OCI-LY1 (cell line): Measurements from ENCODE around the gene FCHO1.

Source experiments
- H2AFZ ChIP-seq: fragments of 200-600 bp; sonication (generic), shearing (Covaris generic); 2 replicates; pipeline ENCODE4 v1.6.0; 2014; ENCODE audit warnings: antibody characterized with exemption, mild to moderate bottlenecking, low read length
- H3F3A ChIP-seq: fragments of 200-600 bp; sonication (generic), shearing (Covaris generic); 2 replicates; pipeline ENCODE4 v1.6.0; 2014; ENCODE audit warnings: mild to moderate bottlenecking, antibody characterized with exemption, low read length, moderate library complexity; ENCODE audit not compliant: insufficient read depth
- H3K27ac ChIP-seq: fragments of 200-600 bp; sonication (generic); 2 replicates; pipeline ENCODE4 v1.5.1; 2014; ENCODE audit warnings: low read length, mixed run types, mild to moderate bottlenecking, low read depth; ENCODE audit not compliant: poor library complexity, severe bottlenecking
- H3K27me3 ChIP-seq: fragments of 200-600 bp; sonication (generic); 2 replicates; pipeline ENCODE4 v1.6.0; 2014; ENCODE audit warnings: antibody characterized with exemption, mild to moderate bottlenecking, low read length, moderate library complexity; ENCODE audit not compliant: insufficient read depth
- H3K36me3 ChIP-seq: fragments of 200-600 bp; sonication (generic); 2 replicates; pipeline ENCODE4 v1.6.1; 2014; ENCODE audit warnings: mild to moderate bottlenecking, antibody characterized with exemption, low read length, moderate library complexity, mixed read lengths; ENCODE audit not compliant: insufficient read depth
- H3K4me1 ChIP-seq: fragments of 200-600 bp; sonication (generic); 2 replicates; pipeline ENCODE4 v1.5.1; 2014; ENCODE audit warnings: mild to moderate bottlenecking, low read length, moderate library complexity; ENCODE audit not compliant: insufficient read depth, severe bottlenecking
- H3K4me2 ChIP-seq: fragments of 200-600 bp; sonication (generic), shearing (Covaris generic); 2 replicates; pipeline ENCODE4 v1.6.1; 2014; ENCODE audit warnings: low read length
- H3K4me3 ChIP-seq: fragments of 200-600 bp; sonication (generic); 2 replicates; pipeline ENCODE4 v1.5.1; 2014; ENCODE audit warnings: low read length, low read depth, mild to moderate bottlenecking, mixed read lengths; ENCODE audit not compliant: poor library complexity, severe bottlenecking
- H3K79me2 ChIP-seq: fragments of 200-600 bp; shearing (Covaris generic); 2 replicates; pipeline ENCODE4 v1.6.1; 2016; ENCODE audit warnings: mixed run types, low read length, mixed read lengths; ENCODE audit not compliant: insufficient read depth
- H3K9ac ChIP-seq: fragments of 200-600 bp; sonication (generic), shearing (Covaris generic); 2 replicates; pipeline ENCODE4 v1.6.1; 2014; ENCODE audit warnings: mild to moderate bottlenecking, low read length, mixed read lengths
- H3K9me2 ChIP-seq: fragments of 200-600 bp; sonication (generic), shearing (Covaris generic); 2 replicates; pipeline ENCODE4 v1.6.1; 2014; ENCODE audit warnings: low read depth, mild to moderate bottlenecking, low read length, mixed read lengths
- H3K9me3 ChIP-seq: fragments of 200-600 bp; shearing (Covaris generic); 2 replicates; pipeline ENCODE4 v1.6.1; 2014; ENCODE audit warnings: low read length, mixed read lengths
- H4K20me1 ChIP-seq: fragments of 200-600 bp; sonication (generic), shearing (Covaris generic); 2 replicates; pipeline ENCODE4 v1.6.0; 2016; ENCODE audit warnings: mild to moderate bottlenecking, low read length; ENCODE audit not compliant: insufficient read depth
- EZH2 ChIP-seq: fragments of 200-600 bp; sonication (generic), shearing (Covaris generic); IDR thresholded peaks from 2 replicates; pipeline ENCODE4 v1.8.0; 2017; ENCODE audit warnings: borderline replicate concordance, mixed run types, mild to moderate bottlenecking, antibody characterized with exemption, low read length, moderate library complexity, mixed read lengths
- TF ChIP-seq, protein P1 (sequence below): fragments of 200-600 bp; sonication (generic), shearing (Covaris generic); IDR thresholded peaks from 2 replicates; pipeline ENCODE4 v1.5.1; 2017; ENCODE audit warnings: mild to moderate bottlenecking, antibody characterized with exemption, low read length, moderate library complexity, mixed read lengths

Gene FCHO1

DNA sequence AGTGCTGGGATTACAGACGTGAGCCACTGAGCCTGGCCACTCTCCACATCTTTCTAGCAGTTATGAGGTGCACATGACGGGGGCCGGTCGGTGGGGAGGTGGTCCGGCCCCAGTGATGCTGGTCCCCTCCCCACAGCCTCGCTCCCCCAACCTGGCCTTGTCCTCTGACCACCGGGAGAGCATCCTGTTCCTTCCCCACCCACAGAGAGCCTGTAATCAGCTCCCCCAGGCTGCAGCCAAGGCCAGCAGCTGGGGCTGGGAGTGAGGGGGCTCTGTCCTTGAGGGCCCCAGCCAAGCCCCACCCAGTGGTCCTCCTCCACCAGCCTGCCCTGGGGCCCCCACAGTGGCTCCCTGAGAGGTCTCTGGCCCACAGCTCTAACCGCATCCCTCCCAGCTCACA lies 73.1 kb downstream of the FCHO1 start:
- H3K36me3 ChIP-seq, result no peaks in the 10 kb centered on the region
- H3K27ac ChIP-seq, result no peak overlapping the region
- no peaks in the 10 kb centered on the region for H3K79me2 ChIP-seq
- H3K4me1 ChIP-seq, result peaks cover 6% of the 10 kb centered on the region
- H4K20me1 ChIP-seq, result no peaks in the 10 kb centered on the region
- no peaks in the 10 kb centered on the region for H3F3A ChIP-seq
- H3K9me2 ChIP-seq, result no peaks in the 10 kb centered on the region
- no peak overlapping the region for H2AFZ ChIP-seq
- TF ChIP-seq EZH2, result no peak
- TF ChIP-seq, protein P1, sequence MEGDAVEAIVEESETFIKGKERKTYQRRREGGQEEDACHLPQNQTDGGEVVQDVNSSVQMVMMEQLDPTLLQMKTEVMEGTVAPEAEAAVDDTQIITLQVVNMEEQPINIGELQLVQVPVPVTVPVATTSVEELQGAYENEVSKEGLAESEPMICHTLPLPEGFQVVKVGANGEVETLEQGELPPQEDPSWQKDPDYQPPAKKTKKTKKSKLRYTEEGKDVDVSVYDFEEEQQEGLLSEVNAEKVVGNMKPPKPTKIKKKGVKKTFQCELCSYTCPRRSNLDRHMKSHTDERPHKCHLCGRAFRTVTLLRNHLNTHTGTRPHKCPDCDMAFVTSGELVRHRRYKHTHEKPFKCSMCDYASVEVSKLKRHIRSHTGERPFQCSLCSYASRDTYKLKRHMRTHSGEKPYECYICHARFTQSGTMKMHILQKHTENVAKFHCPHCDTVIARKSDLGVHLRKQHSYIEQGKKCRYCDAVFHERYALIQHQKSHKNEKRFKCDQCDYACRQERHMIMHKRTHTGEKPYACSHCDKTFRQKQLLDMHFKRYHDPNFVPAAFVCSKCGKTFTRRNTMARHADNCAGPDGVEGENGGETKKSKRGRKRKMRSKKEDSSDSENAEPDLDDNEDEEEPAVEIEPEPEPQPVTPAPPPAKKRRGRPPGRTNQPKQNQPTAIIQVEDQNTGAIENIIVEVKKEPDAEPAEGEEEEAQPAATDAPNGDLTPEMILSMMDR, result no peak
- no peak overlapping the region for H3K4me2 ChIP-seq
- no peaks in the 10 kb centered on the region for H3K9me3 ChIP-seq
- no peak overlapping the region for H3K4me3 ChIP-seq
- H3K9ac ChIP-seq, result no peak overlapping the region
- H3K27me3 ChIP-seq, result no peaks in the 10 kb centered on the region

DNA sequence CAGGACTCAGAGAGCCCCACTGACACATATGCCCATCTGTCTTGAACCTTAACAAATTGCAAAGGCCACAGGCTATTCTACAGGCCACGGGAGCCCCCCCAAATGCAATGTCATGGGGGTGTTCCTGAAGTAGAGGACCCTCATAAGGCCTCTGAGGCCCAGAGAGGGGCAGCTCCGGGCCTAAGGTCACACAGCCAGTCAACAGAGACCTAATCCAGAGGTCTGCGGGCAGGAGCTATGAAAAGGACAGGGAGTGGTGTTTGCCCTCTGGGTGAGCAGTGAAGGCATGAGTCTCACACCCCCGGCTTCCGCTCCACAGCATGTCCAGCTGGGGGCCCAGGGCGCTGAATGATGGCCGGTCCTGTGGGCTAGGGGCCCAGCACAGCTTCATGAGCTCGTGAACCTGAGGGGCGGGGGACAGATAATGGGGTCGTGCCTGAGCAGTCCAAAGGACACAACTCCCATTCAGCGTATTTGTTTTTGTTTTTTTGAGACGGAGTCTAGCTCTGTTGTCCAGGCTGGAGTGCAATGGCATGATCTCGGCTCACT lies 75.3 kb downstream of the FCHO1 start:
- H3K4me3 ChIP-seq, result no peak overlapping the region
- H3K4me2 ChIP-seq, result no peak overlapping the region
- TF ChIP-seq EZH2, result no peak
- TF ChIP-seq, protein P1, result no peak
- H2AFZ ChIP-seq, result no peak overlapping the region
- H3F3A ChIP-seq, result no peaks in the 10 kb centered on the region
- no peak overlapping the region for H3K9ac ChIP-seq
- H3K27me3 ChIP-seq, result no peaks in the 10 kb centered on the region
- no peaks in the 10 kb centered on the region for H3K79me2 ChIP-seq
- no peaks in the 10 kb centered on the region for H4K20me1 ChIP-seq
- no peaks in the 10 kb centered on the region for H3K9me3 ChIP-seq
- H3K9me2 ChIP-seq, result no peaks in the 10 kb centered on the region
- H3K36me3 ChIP-seq, result no peaks in the 10 kb centered on the region
- no peaks in the 10 kb centered on the region for H3K4me1 ChIP-seq
- H3K27ac ChIP-seq, result no peak overlapping the region

DNA sequence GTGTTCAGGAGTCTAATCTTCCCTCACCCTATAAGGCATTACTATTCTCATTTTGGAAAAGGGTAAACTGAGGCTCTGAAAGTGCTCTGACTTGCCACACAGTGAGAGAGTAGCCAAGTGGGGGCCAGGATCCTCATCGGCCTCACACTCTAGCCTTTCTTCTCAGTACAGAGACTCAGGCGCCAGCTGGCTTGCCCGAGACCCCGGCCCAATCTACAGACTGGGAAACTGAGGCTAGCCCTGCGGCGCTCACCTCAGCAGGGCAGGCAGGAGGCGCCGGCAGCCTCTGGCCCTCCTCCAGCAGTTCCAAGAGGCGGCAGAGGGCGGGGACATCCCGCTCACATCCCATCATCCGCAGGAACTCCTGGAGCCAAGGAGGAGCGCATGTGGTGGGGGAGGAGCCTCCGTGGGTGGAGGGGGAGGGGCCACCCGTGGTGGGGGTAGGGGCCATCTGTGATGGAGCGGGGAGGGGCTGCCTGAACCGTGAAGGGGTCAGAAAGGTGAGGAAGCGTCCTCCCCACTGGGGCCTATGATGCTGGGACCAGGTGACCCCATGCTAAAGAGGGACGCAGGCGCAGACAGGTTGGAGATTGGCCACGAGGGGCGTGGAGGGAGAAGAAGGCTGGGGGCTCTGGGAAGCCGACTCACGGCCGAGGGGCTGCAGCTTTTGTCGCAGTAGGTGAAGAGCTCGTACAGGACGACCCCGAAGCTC lies 78.7 kb downstream of the FCHO1 start:
- Histone ChIP-seq H3K9ac (no peak overlapping the region), H3K79me2 (no peaks in the 10 kb centered on the region), H3K27me3 (no peaks in the 10 kb centered on the region), H3K9me3 (no peaks in the 10 kb centered on the region), H3F3A (no peaks in the 10 kb centered on the region), H2AFZ (no peak overlapping the region), H4K20me1 (no peaks in the 10 kb centered on the region), H3K9me2 (no peaks in the 10 kb centered on the region), H3K4me1 (no peaks in the 10 kb centered on the region), H3K4me2 (no peak overlapping the region), H3K4me3 (no peak overlapping the region), H3K27ac (no peak overlapping the region), H3K36me3 (no peaks in the 10 kb centered on the region)
- TF ChIP-seq EZH2, result no peak
